Fibroblast of skin of abdomen (primary cell): ENCODE data around the gene USB1. TPM values are rescaled to one million over a fixed set of nuclear protein-coding genes. Genes with fewer than 3 reads are reported as not detected.

Source experiments
- DNase-seq: peaks from one replicate; pipeline ENCODE4 v3.0.0-alpha.2; 2013
- polyA plus RNA-seq, 2 experiments: library from polyadenylated mRNA; unstranded; fragments of 120-200 nt; gene quantifications; one replicate each; pipeline ENCODE4 v1.2.1, GENCODE V29; 2013; ENCODE audit not compliant: insufficient read length in 2 of 2

Gene USB1, protein sequence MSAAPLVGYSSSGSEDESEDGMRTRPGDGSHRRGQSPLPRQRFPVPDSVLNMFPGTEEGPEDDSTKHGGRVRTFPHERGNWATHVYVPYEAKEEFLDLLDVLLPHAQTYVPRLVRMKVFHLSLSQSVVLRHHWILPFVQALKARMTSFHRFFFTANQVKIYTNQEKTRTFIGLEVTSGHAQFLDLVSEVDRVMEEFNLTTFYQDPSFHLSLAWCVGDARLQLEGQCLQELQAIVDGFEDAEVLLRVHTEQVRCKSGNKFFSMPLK
- polyA plus RNA-seq (2013, experiment 1 of 2; ENCODE audit: insufficient read length), result 41.4 TPM
- 38.9 TPM for polyA plus RNA-seq (2013, experiment 2 of 2; ENCODE audit: insufficient read length)

- peak; percentile 77 for DNase-seq
Observed at GRCh38 chr16:58000706-58001676, at the start of gene USB1. TSS of gene USB1 (plus strand) at chr16:58001407. CDS start at chr16:58001484, 77 bp downstream.

DNA sequence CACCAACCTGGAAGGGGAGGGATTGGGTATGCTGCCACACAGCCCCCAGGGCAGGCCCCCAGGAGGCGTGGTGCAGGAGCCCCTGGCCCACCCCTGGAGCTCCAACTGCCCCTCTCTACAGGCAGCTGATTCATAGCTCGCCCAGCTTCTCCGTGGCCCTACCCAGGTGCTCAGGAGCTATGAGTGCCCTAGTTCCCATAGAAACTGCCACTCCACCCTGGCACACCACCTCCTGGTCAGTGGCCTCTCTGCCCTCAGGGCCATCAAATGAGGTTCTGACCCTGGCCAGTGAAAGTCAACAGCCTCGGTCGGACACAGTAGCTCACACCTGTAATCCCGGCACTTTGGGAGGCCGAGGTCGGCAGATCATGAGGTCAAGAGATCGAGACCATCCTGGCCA, 48.3 kb upstream of the USB1 start:
- no peak for DNase-seq

DNA sequence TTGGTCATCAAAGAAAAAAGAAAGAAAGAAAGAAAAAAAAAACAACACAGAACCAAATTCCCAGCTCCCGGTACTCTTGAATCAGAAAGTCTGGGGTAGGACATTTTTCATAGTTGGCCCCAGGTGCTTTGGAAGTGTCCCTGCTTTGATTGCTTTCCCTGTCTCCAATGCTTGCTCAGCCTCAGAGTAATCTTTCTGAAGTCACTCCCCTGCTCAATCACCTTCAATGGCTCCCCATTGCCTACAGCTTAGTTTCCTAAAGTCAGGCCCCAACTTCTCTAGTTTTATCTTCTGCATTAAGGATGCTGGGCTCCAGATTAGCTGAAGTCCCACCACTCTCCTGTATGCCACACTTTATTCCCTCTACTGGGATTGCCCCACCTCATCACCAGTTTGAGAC, 47.4 kb upstream of the USB1 start:
- DNase-seq, result no peak

DNA sequence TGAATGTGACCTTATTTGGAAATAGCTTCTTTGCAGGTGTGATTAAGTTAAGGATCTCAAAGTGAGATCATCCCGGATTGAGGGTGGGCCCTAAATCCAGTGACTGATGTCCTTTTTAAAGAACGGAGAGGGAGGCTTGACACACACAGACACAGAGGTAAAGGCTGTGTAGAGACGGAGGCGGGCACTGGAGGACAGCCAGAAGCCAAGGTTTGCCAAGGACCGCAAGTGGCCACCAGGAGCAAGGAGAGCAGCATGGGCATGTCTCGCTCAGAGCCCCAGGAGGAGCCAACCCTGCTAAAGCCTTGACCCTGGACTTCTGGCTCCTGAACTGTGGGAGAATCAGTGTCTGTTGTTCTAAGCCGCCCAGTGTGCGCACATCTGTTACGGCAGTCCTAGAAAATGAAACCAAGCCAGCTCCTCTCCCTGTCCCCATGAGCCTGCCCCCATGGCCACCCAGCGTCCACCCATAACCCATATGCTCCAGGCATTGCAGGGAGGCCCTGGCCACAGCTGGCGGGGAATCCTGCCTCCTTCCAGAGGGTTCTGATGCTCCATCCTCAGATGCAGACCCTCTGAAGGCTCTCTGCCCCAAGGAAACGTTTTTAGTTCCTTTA, 45.5 kb upstream of the USB1 start:
- no peak for DNase-seq

DNA sequence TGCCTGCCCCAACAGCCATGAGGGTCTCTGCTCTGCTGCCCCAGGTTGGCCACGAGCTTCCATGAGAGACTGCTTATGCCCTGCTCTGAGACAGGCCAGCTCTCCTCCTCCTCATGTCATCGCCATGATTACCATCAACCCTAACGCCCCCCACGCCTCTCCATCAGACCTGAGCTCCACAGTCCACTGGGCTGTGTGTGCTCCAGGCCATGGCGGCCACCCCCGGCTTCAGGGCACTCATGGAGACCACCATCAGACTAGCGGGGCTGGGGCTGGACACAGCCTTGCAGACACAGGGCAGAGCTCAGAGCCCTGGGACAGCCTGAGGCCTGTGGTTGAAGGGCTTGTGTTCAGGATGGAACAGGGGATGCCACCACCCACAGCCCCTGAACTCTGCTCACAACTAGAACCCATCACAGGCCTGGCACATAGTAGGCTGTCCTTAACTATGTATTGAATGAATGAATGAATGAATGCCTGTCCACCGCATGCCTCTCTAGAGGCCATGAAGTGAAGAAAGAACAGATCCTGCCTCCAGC, 44.9 kb upstream of the USB1 start:
- no peak for DNase-seq

GRCh38 chr16:57956924-57957672, 44.1 kb upstream of the USB1 start:
- DNase-seq, result no peak

DNA sequence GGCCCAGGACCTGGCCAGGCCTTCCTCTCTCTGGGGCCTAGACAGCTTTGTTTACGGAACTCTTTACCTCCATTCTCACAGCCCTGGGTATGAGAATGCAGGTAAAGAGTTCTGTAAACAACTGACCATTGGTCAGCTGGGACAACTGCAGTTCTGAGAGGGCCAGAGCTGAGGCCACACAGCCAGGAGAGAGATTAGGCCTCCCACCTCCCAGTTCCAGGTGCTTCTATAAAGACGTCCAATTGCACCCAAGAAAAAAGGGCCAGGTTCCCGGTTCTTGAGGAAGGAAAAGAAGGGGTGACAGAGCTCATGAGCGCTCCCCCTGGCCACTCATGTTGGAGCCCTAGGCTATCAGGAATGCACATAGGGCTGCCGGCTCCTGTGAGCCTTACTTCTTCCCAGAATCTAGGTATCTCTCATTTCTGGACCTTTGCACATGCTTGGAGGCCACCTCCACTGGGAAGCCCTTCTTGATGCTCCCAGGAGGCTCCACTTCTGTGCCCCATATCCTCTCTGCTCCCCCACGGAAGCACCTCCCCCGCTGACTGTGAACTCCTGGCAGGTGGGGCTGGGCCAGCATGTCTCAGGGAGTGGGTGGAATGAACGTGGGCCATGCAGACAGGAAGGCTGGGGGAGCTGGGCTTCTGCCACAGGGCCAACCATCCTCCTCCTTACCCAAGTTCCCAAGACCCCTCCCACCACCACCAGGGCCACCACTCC, 43.4 kb upstream of the USB1 start:
- DNase-seq, result no peak

DNA sequence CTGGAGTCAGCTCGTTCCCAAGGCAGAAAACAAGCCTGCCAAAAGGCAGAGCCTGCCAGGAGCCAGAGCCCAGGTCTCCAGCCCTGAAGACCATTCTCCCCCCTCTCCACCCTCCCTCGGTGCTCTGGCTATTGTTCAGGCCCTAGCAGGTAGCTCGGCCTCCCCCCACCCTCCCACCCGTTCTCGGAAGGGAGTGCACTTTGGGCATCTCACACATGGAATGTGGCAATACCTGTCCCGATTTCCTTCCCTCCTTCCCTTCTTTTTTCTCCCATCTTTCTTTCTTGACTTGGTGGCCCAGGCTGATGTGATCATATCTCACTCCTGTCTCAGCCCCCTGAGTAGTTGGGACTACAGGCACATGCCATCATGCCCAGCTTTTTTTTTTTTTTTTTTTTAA, 42.7 kb upstream of the USB1 start:
- DNase-seq, result no peak

DNA sequence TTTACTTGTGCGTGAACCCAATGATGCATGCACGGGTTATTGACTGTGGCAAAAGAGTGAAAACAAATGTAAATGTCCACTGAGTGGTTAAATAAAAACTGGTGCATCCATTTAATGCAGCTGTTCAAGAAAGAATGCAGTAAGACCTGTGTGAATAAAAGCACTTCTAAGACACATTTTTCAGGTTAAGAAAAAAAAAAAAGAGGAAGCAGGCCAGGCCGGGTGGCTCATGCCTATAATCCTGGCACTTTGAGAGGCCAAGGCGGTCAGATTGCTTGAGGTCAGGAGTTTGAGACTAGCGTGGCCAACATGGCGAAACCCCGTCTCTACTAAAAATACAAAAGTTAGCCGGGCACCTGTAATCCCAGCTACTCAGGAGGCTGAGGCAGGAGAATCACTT, 42.1 kb upstream of the USB1 start:
- no peak for DNase-seq

GRCh38 chr16:57959804-57960203, 41.4 kb upstream of the USB1 start:
- no peak for DNase-seq

- DNase-seq, result no peak
Observed at GRCh38 chr16:57960310-57960709, 40.9 kb upstream of the USB1 start.

DNA sequence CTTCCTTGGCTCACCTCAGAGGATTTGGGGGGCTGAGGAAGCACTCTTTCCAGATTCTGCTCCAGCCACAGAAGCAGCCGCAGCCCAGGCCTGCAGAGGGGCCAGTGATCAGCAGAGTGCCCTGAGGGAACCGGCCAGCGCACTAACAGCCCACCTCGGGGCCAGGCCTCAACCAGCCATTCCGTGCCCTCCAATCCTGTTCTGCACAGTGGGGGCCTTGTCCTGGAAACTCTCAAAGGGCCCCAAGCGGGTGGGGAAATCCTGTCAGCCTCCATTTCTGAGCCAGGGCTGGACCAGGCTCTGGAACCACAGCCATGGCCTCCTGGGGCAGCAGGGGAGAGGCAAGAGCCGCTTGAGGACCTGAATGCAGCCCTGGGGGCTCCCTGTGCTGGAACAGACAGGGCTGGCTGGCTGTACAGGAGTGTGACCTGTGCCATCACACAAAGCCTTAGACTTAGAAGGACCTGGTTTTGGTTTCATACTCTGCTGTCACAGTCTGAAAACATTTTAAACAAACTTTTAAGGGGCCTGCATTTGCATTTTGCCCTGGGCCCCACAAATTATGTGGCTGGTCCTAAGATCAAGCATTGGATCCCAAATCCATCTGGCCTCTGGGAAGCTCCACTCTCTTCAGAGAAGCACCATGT, 40.3 kb upstream of the USB1 start:
- no peak for DNase-seq

DNA sequence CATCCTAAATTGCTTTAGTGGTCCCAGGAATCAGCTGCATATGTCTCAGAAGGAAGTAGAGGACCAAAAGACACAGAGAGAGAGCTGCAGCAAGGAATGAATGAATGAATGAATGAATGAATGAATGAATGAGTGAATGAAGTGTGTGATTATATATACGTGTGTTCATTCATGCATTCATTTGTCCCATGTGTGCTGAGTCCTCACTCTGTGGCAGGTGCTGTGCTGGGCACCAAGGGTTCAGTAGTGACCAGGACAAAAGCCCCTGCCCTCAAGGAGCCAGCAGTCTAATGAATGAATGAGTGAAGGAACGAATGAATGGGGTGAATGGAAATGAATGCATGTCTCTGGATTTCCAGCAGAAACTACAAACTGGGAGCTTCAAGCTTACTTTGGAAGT, 39.7 kb upstream of the USB1 start:
- no peak for DNase-seq

GRCh38 chr16:57962046-57962445, 39.2 kb upstream of the USB1 start:
- DNase-seq, result no peak

GRCh38 chr16:57962756-57963155, 38.5 kb upstream of the USB1 start:
- no peak for DNase-seq

DNA sequence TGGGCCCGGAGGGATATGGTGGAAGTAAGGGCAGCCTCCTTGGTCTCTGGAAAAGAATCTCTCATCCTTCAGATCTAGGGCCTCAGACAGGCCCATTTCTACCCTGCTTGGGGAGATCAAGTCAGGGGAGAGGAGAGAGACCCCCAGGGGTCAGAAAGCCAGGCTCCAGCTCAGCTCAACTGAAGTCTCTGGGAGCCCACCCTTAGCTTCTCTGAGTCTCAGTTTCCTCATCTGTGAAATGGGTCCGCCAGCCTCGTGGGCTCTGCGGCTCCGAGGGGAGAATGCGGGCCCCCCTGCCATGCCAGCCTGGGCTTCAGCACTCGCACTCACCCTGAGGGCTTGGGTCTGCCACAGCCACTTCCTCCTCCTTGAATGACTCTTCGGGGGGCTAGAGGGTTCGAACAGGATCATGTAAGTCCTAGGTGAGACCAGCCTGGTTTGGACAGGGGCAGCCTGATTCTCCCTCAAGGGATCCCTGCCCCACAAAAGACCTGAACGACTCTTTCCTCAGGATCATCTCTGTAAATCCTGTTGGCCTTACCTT, 37.0 kb upstream of the USB1 start:
- DNase-seq, result no peak

- DNase-seq, result no peak
Observed at GRCh38 chr16:57966204-57966771, 34.9 kb upstream of the USB1 start.

- DNase-seq, result no peak
Observed at GRCh38 chr16:57966986-57967385, 34.2 kb upstream of the USB1 start.

GRCh38 chr16:57967916-57968315, 33.3 kb upstream of the USB1 start:
- DNase-seq, result no peak

- DNase-seq, result no peak
Observed at GRCh38 chr16:57969451-57970123, 31.6 kb upstream of the USB1 start.
